Umbilical cord (tissue), 2 donors: ENCODE measurements around the gene FILIP1. TPM values are rescaled to one million over a fixed set of nuclear protein-coding genes. Genes with fewer than 3 reads are reported as not detected.
"Not testable (repeated sequence)": the region's sequence is repeated elsewhere in the genome, so short reads cannot be mapped to it uniquely, and the experiment has no call there.

Source experiments
- DNase-seq: peaks from one replicate; pipeline ENCODE4 v3.0.0-alpha.2; 2015; ENCODE audit warnings: low spot score
- total RNA-seq: library from RNA; depleted of rRNA; stranded (reverse); fragments of >200 nt; gene quantifications from one replicate; pipeline ENCODE4 v1.2.3, GENCODE V29; 2014; ENCODE audit warnings: low replicate concordance; ENCODE audit not compliant: insufficient read depth

The FILIP1 gene
- total RNA-seq, 1 donor from 2014 or later: 79.2 TPM

DNA sequence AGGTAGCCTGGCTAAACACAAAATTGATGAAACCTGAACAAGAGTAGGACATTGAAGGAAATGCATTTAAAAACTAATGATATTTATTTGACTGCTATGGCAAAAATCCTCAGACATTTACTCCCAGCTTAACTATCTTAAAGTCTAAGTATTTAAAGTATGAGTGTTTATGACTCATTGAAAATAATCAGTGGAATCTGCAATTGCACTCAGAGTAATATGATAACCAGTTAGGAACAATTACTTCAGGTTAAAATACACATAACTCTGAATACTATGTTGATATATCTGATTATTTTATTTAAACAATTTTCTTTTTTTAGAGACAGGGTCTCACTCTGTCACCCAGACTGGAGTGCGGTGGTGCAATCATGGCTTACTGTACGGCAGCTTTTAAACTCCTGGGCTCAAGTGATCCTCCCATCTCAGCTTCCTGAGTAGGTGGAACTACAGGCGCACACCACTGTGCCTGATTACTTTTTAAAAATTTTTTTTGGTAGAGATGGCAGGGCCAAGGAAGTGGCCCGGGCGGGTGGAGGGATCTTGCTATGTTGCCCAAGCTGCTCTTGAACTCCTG is 43.9 kb downstream of the FILIP1 start:
- no peak for DNase-seq

- no peak for DNase-seq
Observed at GRCh38 chr6:75446241-75446880, 47.2 kb downstream of the FILIP1 start.

- DNase-seq: no peak
Observed at GRCh38 chr6:75445738-75446137, 47.9 kb downstream of the FILIP1 start.

GRCh38 chr6:75444899-75445298 is 48.7 kb downstream of the FILIP1 start:
- no peak for DNase-seq

DNA sequence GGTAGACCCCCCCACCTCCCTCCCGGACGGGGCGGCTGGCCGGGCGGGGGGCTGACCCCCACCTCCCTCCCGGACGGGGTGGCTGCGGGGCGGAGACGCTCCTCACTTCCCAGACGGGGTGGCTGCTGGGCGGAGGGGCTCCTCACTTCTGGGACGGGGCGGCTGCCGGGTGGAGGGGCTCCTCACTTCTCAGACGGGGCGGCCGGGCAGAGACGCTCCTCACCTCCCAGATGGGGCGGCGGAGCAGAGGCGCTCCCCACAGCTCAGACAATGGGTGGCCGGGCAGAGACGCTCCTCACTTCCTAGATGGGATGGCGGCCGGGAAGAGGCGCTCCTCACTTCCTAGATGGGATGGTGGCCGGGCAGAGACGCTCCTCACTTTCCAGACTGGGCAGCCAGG is 51.7 kb downstream of the FILIP1 start:
- DNase-seq: not testable (repeated sequence)

- not testable (repeated sequence) for DNase-seq
Observed at GRCh38 chr6:75441479-75441878, 52.1 kb downstream of the FILIP1 start.

DNA sequence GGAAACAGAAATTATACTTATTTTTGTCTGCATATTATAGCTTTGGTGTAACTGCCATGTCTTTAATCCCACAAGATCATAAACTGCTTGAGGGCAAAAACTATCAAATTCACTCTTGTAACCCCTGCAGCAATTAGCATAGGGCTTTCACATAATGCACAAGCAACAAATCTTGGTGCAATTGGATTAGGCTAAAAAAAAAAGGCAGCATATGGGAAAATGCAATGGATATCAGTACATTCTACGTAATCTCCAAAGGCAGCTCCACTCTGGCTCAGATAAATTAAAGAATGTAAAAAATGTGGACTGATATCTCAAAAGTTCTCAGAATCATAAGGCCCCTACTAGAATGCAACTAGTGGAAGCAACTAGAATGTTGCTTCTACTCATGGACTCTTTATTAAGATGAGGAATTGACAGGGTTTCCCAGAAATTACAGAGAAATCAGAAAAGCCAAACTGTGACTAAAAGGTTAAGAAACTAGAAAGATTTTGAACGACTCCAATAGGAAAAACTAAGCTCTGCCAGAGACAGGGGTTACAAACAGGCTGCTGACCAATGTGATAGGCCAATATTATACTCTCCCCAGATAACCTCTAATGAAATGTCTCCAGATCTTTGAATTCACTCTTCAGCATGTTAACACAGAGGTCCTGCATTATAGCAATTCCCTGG is 55.0 kb downstream of the FILIP1 start:
- peak; percentile 82 for DNase-seq

DNA sequence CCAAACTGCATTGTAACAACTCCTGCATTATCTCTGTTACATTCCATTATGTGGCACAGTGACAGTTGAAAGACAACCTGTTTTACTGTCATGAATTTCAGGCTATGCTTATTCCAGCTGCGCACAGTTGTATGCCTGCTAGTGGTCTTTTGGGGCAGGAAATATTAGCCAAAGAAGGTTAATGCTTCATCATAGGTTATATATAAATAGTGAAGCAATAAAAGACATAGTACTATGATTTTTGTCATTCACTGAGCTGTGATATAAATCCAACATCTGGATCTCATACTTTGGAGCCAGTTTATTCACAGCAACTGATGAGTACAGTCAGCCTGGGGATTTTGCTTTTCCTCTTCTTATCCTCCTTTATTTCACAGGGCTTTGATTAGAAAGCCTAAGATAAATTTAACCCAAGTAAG is 55.6 kb downstream of the FILIP1 start:
- DNase-seq: peak; percentile 90

DNA sequence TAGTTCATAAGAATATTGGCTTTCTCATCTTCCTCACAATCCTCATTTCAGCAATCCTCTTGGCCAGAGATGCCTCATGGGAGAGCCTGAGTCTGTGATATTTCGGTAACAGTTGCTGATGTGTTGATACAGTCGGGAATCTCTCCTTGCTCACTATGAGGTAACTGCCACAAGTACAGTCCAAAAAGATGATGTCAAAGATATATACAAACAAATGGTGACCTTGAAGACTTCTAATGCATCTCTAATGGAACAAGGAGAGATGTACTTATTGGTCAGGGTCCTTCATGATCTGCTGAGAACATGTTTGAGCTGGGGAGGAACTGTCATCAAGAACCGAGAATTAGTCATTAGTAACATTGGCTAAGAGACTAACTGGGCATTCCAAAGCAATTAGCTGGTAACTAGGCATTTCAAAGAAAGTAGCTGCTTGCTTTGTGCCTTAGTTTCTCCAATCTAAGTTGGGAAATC is 56.1 kb downstream of the FILIP1 start:
- DNase-seq: peak; percentile 68

- DNase-seq: peak; percentile 23
Observed at GRCh38 chr6:75436869-75437268, 56.7 kb downstream of the FILIP1 start.

DNA sequence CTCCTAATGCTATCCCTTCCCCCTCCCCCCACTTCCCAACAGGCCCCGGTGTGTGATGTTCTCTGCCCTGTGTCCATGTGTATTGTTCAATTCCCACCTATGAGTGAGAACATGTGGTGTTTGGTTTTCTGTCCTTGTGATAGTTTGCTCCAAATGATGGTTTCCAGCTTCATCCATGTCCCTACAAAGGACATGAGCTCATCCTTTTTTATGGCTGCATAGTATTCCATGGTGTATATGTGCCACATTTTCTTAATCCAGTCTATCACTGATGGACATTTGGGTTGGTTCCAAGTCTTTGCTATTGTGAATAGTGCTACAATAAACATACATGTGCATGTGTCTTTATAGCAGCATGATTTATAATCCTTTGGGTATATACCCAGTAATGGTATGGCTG is 60.8 kb downstream of the FILIP1 start:
- not testable (repeated sequence) for DNase-seq

- DNase-seq: peak; percentile 60
Observed at GRCh38 chr6:75431379-75431778, 62.2 kb downstream of the FILIP1 start.

DNA sequence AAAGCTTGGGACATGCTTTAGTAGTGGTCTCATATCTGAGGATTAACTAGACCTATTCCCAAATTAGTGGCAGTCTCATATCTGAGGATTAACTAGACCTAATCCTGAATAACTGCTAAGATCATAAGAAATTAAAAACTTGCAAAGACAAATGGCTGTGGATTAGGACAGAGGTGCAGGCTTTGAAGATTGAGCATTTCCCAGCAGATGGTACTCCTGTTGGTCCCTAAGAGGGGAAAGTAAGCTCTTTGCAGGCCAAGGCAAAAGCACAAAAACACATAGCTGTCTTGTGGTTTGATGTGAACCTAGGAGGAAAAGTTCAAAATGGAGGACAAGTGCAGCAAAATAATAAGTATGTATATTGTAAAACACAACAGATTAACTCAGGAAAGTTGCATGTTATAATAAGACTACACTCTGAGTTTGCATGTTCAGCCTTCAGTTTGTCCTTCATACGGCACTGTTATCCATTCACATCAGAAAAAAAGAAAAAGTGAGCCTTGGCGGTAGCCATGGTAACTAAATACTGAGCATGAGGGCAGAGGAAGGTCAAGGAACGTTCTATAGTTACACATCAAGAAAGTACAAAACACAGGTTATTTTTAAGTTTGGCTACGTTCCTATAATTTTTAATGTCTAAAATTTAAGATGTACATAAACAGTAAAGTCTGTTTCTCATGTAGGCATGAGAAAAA is 62.8 kb downstream of the FILIP1 start:
- DNase-seq: peak; percentile 63

DNA sequence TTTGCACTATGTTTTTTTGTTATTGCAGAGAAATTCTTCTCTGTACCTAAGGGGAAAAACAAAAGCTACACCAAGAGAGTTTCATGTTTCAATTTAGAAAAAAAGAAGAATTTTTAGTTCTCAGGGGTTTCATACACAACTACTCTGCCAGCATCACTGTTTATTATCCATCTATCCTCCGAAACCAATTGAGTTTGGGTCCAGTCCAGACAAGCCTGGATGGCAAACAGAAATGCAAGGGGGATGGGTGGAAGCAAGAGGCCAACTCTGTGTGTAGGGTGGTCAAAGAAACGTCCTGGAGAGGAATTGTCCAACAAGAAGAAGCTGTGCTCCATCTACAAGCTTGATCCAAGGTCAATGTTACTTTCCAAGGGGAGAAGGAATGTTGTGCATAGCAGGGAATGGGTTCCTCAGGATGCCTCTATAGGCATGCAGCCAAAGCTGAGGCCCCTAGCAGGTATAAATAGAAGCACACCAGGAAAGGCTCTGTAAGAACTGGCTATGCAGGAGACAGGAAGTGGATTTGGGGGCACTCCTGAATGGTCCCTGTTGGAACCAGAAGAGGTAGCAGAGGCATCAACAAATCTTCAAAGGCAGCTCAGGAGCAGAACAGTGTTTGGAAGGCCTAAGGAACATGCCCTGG is 64.4 kb downstream of the FILIP1 start:
- no peak for DNase-seq

GRCh38 chr6:75428204-75428603 is 65.4 kb downstream of the FILIP1 start:
- DNase-seq: no peak

DNA sequence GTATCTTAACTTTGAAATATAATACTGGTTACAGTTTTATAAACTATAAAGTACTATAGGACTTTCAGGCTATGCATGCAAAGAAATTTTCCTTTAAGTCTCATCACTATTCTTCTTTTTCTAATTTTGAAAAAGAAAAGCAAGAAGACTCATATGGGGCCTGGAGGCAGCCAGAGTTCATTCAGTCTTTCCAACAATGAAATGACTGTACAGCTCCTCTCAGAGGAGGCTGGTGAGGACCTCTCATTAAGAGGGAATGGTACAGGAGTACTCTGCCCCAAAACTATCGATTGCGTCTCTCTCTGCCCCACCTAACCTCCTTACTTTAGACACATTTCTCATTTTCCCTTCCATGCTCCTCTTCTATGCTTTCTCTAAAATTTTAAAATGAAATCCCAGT is 66.3 kb downstream of the FILIP1 start:
- no peak for DNase-seq

DNA sequence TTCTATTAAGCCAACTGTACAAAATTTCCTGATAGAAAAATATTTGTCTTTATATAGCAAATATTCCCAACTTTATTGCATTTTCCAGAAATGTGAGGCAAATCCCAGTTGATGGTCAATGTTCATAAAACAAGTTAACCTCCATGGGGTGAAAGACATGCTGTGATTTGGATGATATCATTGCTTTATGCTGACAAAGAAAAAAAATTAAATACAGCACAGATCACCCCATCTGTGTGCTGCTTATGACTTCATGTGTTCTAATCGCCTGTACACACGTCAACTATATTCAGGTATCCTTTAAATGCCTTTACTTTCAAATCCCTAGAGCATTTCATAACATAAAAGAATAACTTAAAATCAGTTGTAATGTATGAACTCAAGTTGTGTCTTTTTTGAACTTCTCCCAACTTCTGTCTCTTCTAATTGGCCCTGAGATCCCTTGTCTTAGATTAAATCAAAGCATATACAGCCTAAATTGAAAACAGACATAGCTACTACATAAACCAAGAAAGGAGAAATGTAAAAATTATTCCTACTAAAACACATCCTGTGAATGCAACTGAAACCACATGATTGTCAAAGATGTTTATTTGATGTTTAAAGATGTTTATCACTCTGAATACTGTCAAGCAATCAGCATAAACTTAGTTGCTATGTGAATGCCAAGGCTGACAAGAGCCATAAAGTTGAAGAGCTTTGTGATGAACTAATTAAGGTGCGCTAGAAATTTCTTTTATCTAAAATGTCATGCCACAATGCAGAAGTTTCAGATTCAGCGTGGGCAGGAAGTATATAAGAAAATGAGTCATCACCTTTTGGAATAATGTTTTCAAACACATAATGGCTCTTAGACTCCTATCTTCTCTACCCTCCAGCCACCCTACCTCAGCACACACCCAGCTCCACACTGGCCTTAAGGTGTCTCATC is 68.7 kb downstream of the FILIP1 start:
- DNase-seq: no peak

DNA sequence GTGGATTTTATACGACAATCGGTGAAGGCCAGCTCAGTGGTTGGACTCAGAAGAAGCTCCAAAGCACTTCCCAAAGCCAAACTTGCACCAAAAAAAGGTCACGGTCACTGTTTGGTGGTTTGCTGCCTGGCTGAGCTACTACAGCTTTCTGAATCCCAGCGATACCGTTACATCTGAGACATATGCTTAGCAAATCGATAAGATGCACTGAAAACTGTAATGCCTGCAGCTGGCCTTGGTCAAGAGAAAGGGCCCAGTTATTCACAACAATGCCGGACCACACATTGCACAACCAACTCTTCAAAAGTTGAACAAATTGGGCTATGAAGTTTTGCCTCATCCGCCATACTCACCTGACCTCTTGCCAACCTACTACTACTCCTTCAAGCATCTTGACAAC is 70.2 kb downstream of the FILIP1 start:
- no peak for DNase-seq

GRCh38 chr6:75422024-75422639 is 71.5 kb downstream of the FILIP1 start:
- no peak for DNase-seq

- DNase-seq: no peak
Observed at GRCh38 chr6:75421316-75422023, 72.1 kb downstream of the FILIP1 start.
